ENCODE measurements around the gene SLIT3.

SLIT3 gene

GRCh38 chr5:169036079-169036805 is 264.7 kb downstream of the SLIT3 start:
- H3K4me3 ChIP-seq (ENCODE audit: low read length), result no peak overlapping the region
- no peaks in the 10 kb centered on the region for H3K9me3 ChIP-seq (replicated peaks; ENCODE audit: low read length)
- no peak overlapping the region for H3K9ac ChIP-seq (ENCODE audit: low read depth, low read length)
- H3K36me3 ChIP-seq (ENCODE audit: insufficient read depth, low read length), result no peaks in the 10 kb centered on the region
- H3K27me3 ChIP-seq (ENCODE audit: control insufficient read depth, insufficient read depth, low read length), result peaks cover 12% of the 10 kb centered on the region
- H3K4me2 ChIP-seq (ENCODE audit: low read length), result no peak overlapping the region
- H3K4me1 ChIP-seq (ENCODE audit: control insufficient read depth, insufficient read depth, low read length), result no peaks in the 10 kb centered on the region

GRCh38 chr5:169029661-169030274 is 271.2 kb downstream of the SLIT3 start:
- no peak overlapping the region for H3K9ac ChIP-seq (ENCODE audit: low read depth, low read length)

GRCh38 chr5:169029037-169029436 is 271.9 kb downstream of the SLIT3 start:
- Histone ChIP-seq H3K4me1 (ENCODE audit: control insufficient read depth, insufficient read depth, low read length) (no peaks in the 10 kb centered on the region), H3K9me3 (replicated peaks; ENCODE audit: low read length) (no peaks in the 10 kb centered on the region), H3K4me3 (ENCODE audit: low read length) (no peak overlapping the region), H3K9ac (ENCODE audit: low read depth, low read length) (no peak overlapping the region), H3K4me2 (ENCODE audit: low read length) (no peak overlapping the region), H3K36me3 (ENCODE audit: insufficient read depth, low read length) (no peaks in the 10 kb centered on the region), H3K27me3 (ENCODE audit: control insufficient read depth, insufficient read depth, low read length) (peaks cover 10% of the 10 kb centered on the region)

More at GRCh38 chr5:169029661-169030274, 271.2 kb downstream of the SLIT3 start:
- peaks cover 3% of the 10 kb centered on the region for H3K27me3 ChIP-seq (ENCODE audit: control insufficient read depth, insufficient read depth, low read length)
- no peak overlapping the region for H3K4me3 ChIP-seq (ENCODE audit: low read length)
- H3K9me3 ChIP-seq (replicated peaks; ENCODE audit: low read length), result no peaks in the 10 kb centered on the region
- H3K4me2 ChIP-seq (ENCODE audit: low read length), result no peak overlapping the region
- no peaks in the 10 kb centered on the region for H3K36me3 ChIP-seq (ENCODE audit: insufficient read depth, low read length)
- no peaks in the 10 kb centered on the region for H3K4me1 ChIP-seq (ENCODE audit: control insufficient read depth, insufficient read depth, low read length)

GRCh38 chr5:169027501-169028061 is 273.4 kb downstream of the SLIT3 start:
- H3K9me3 ChIP-seq (replicated peaks; ENCODE audit: low read length), result no peaks in the 10 kb centered on the region
- no peak overlapping the region for H3K4me2 ChIP-seq (ENCODE audit: low read length)
- peaks cover 15% of the 10 kb centered on the region for H3K27me3 ChIP-seq (ENCODE audit: control insufficient read depth, insufficient read depth, low read length)
- H3K36me3 ChIP-seq (ENCODE audit: insufficient read depth, low read length), result no peaks in the 10 kb centered on the region
- no peak overlapping the region for H3K9ac ChIP-seq (ENCODE audit: low read depth, low read length)
- H3K4me3 ChIP-seq (ENCODE audit: low read length), result no peak overlapping the region
- H3K4me1 ChIP-seq (ENCODE audit: control insufficient read depth, insufficient read depth, low read length), result no peaks in the 10 kb centered on the region

GRCh38 chr5:169025491-169025890 is 275.4 kb downstream of the SLIT3 start:
- Histone ChIP-seq H3K4me1 (ENCODE audit: control insufficient read depth, insufficient read depth, low read length) (no peaks in the 10 kb centered on the region), H3K36me3 (ENCODE audit: insufficient read depth, low read length) (no peaks in the 10 kb centered on the region), H3K4me2 (ENCODE audit: low read length) (no peak overlapping the region), H3K4me3 (ENCODE audit: low read length) (no peak overlapping the region), H3K9me3 (replicated peaks; ENCODE audit: low read length) (no peaks in the 10 kb centered on the region), H3K9ac (ENCODE audit: low read depth, low read length) (no peak overlapping the region), H3K27me3 (ENCODE audit: control insufficient read depth, insufficient read depth, low read length) (peaks cover 15% of the 10 kb centered on the region)

- Histone ChIP-seq H3K4me3 (ENCODE audit: low read length) (no peak overlapping the region), H3K27me3 (ENCODE audit: control insufficient read depth, insufficient read depth, low read length) (peaks cover 15% of the 10 kb centered on the region), H3K4me1 (ENCODE audit: control insufficient read depth, insufficient read depth, low read length) (no peaks in the 10 kb centered on the region)
Measured at GRCh38 chr5:169024421-169024820, 276.5 kb downstream of the SLIT3 start.

GRCh38 chr5:169022718-169023117 is 278.2 kb downstream of the SLIT3 start:
- H3K4me2 ChIP-seq (ENCODE audit: low read length), result no peak overlapping the region
- H3K27me3 ChIP-seq (ENCODE audit: control insufficient read depth, insufficient read depth, low read length), result peaks cover 15% of the 10 kb centered on the region
- H3K9me3 ChIP-seq (replicated peaks; ENCODE audit: low read length), result no peaks in the 10 kb centered on the region
- no peaks in the 10 kb centered on the region for H3K4me1 ChIP-seq (ENCODE audit: control insufficient read depth, insufficient read depth, low read length)
- H3K4me3 ChIP-seq (ENCODE audit: low read length), result no peak overlapping the region
- no peaks in the 10 kb centered on the region for H3K36me3 ChIP-seq (ENCODE audit: insufficient read depth, low read length)
- no peak overlapping the region for H3K9ac ChIP-seq (ENCODE audit: low read depth, low read length)

More at GRCh38 chr5:169024421-169024820, 276.5 kb downstream of the SLIT3 start:
- Histone ChIP-seq H3K9ac (ENCODE audit: low read depth, low read length) (no peak overlapping the region), H3K9me3 (replicated peaks; ENCODE audit: low read length) (no peaks in the 10 kb centered on the region), H3K36me3 (ENCODE audit: insufficient read depth, low read length) (no peaks in the 10 kb centered on the region), H3K4me2 (ENCODE audit: low read length) (no peak overlapping the region)

- no peaks in the 10 kb centered on the region for H3K4me1 ChIP-seq (ENCODE audit: control insufficient read depth, insufficient read depth, low read length)
- H3K9me3 ChIP-seq (replicated peaks; ENCODE audit: low read length), result no peaks in the 10 kb centered on the region
- H3K4me3 ChIP-seq (ENCODE audit: low read length), result no peak overlapping the region
- peaks cover 15% of the 10 kb centered on the region for H3K27me3 ChIP-seq (ENCODE audit: control insufficient read depth, insufficient read depth, low read length)
- no peaks in the 10 kb centered on the region for H3K36me3 ChIP-seq (ENCODE audit: insufficient read depth, low read length)
- no peak overlapping the region for H3K9ac ChIP-seq (ENCODE audit: low read depth, low read length)
- H3K4me2 ChIP-seq (ENCODE audit: low read length), result no peak overlapping the region
Measured at GRCh38 chr5:169020102-169020501, 280.8 kb downstream of the SLIT3 start.

GRCh38 chr5:169018925-169019324 is 282.0 kb downstream of the SLIT3 start:
- Histone ChIP-seq H3K9me3 (replicated peaks; ENCODE audit: low read length) (no peaks in the 10 kb centered on the region), H3K36me3 (ENCODE audit: insufficient read depth, low read length) (no peaks in the 10 kb centered on the region), H3K9ac (ENCODE audit: low read depth, low read length) (no peak overlapping the region), H3K4me2 (ENCODE audit: low read length) (no peak overlapping the region), H3K27me3 (ENCODE audit: control insufficient read depth, insufficient read depth, low read length) (peaks cover 4% of the 10 kb centered on the region), H3K4me3 (ENCODE audit: low read length) (no peak overlapping the region), H3K4me1 (ENCODE audit: control insufficient read depth, insufficient read depth, low read length) (no peaks in the 10 kb centered on the region)

GRCh38 chr5:169015991-169016390 is 284.9 kb downstream of the SLIT3 start:
- Histone ChIP-seq H3K9me3 (replicated peaks; ENCODE audit: low read length) (no peaks in the 10 kb centered on the region), H3K27me3 (ENCODE audit: control insufficient read depth, insufficient read depth, low read length) (peaks cover 6% of the 10 kb centered on the region), H3K4me1 (ENCODE audit: control insufficient read depth, insufficient read depth, low read length) (no peaks in the 10 kb centered on the region), H3K4me3 (ENCODE audit: low read length) (no peak overlapping the region), H3K36me3 (ENCODE audit: insufficient read depth, low read length) (no peaks in the 10 kb centered on the region), H3K4me2 (ENCODE audit: low read length) (no peak overlapping the region), H3K9ac (ENCODE audit: low read depth, low read length) (no peak overlapping the region)

- peaks cover 11% of the 10 kb centered on the region for H3K27me3 ChIP-seq (ENCODE audit: control insufficient read depth, insufficient read depth, low read length)
Measured at GRCh38 chr5:169013846-169014245, 287.1 kb downstream of the SLIT3 start.

More at GRCh38 chr5:169013846-169014245, 287.1 kb downstream of the SLIT3 start:
- no peak overlapping the region for H3K4me3 ChIP-seq (ENCODE audit: low read length)
- H3K9me3 ChIP-seq (replicated peaks; ENCODE audit: low read length), result no peaks in the 10 kb centered on the region
- H3K9ac ChIP-seq (ENCODE audit: low read depth, low read length), result no peak overlapping the region
- H3K4me1 ChIP-seq (ENCODE audit: control insufficient read depth, insufficient read depth, low read length), result no peaks in the 10 kb centered on the region
- H3K4me2 ChIP-seq (ENCODE audit: low read length), result no peak overlapping the region
- no peaks in the 10 kb centered on the region for H3K36me3 ChIP-seq (ENCODE audit: insufficient read depth, low read length)

Data from skeletal muscle satellite cell (primary cell).